ENCODE data around the gene RAD51C. TPM values are rescaled to one million over a fixed set of nuclear protein-coding genes. Genes with fewer than 3 reads are reported as not detected.
"Not testable (repeated sequence)": the region's sequence is repeated elsewhere in the genome, so short reads cannot be mapped to it uniquely, and the experiment has no call there.

Gene RAD51C
- total RNA-seq, 1 donor from 2014 or later: 9.4 TPM

- H3K27ac ChIP-seq (ENCODE audit: low read depth, low read length): no peak overlapping the region
- Mint-ChIP-seq H3K36me3 (ENCODE audit: low read depth, unreplicated experiment) (no peaks in the 10 kb centered on the region), H3K9me3 (ENCODE audit: unreplicated experiment) (no peaks in the 10 kb centered on the region), H3K4me3 (ENCODE audit: unreplicated experiment) (no peak overlapping the region), H3K27ac (ENCODE audit: unreplicated experiment) (no peak overlapping the region), H3K4me1 (ENCODE audit: low read depth, unreplicated experiment) (no peaks in the 10 kb centered on the region), H3K27me3 (ENCODE audit: low read depth, unreplicated experiment) (peaks cover 2% of the 10 kb centered on the region)
- H3K27me3 ChIP-seq (ENCODE audit: insufficient read depth, low read length): peaks cover 11% of the 10 kb centered on the region
- no peak for DNase-seq (ENCODE audit: low read depth)
- no peaks in the 10 kb centered on the region for H4K20me1 ChIP-seq (ENCODE audit: insufficient read depth, low read length)
- H2AFZ ChIP-seq (ENCODE audit: low read depth, low read length): no peak overlapping the region
- no peak overlapping the region for H3K9ac ChIP-seq (ENCODE audit: low read length)
- no peaks in the 10 kb centered on the region for H3K9me3 ChIP-seq (ENCODE audit: insufficient read depth, low read depth, low read length)
- TF ChIP-seq EZH2 (IDR thresholded peaks at IDR 0.05; ENCODE audit: insufficient read depth, low read length): no peak
- TF ChIP-seq CTCF (IDR thresholded peaks at IDR 0.05; ENCODE audit: insufficient read depth, low read depth, low read length): no peak
- no peaks in the 10 kb centered on the region for H3K79me2 ChIP-seq (ENCODE audit: insufficient read depth, low read length)
- H3K36me3 ChIP-seq (ENCODE audit: insufficient read depth, low read length): no peaks in the 10 kb centered on the region
- no peaks in the 10 kb centered on the region for H3K4me1 ChIP-seq (ENCODE audit: insufficient read depth, low read length)
- FAIRE-seq: no peak
- H3K4me2 ChIP-seq (ENCODE audit: low read length): no peak overlapping the region
- H3K4me3 ChIP-seq (ENCODE audit: insufficient read depth, low read depth, low read length): no peak overlapping the region
Measured at GRCh38 chr17:58764373-58764772, 72.0 kb downstream of the RAD51C start.

GRCh38 chr17:58778482-58778881, 86.1 kb downstream of the RAD51C start:
- H2AFZ ChIP-seq (ENCODE audit: low read depth, low read length); H4K20me1 ChIP-seq (ENCODE audit: insufficient read depth, low read length); FAIRE-seq; H3K4me3 Mint-ChIP-seq (ENCODE audit: unreplicated experiment); H3K79me2 ChIP-seq (ENCODE audit: insufficient read depth, low read length); H3K27me3 Mint-ChIP-seq (ENCODE audit: low read depth, unreplicated experiment); H3K27ac ChIP-seq (ENCODE audit: low read depth, low read length); H3K9me3 Mint-ChIP-seq (ENCODE audit: unreplicated experiment); H3K9me3 ChIP-seq (ENCODE audit: insufficient read depth, low read depth, low read length); H3K36me3 Mint-ChIP-seq (ENCODE audit: low read depth, unreplicated experiment); H3K4me2 ChIP-seq (ENCODE audit: low read length); H3K4me1 Mint-ChIP-seq (ENCODE audit: low read depth, unreplicated experiment); H3K36me3 ChIP-seq (ENCODE audit: insufficient read depth, low read length); H3K4me1 ChIP-seq (ENCODE audit: insufficient read depth, low read length); H3K4me3 ChIP-seq (ENCODE audit: insufficient read depth, low read depth, low read length); H3K27me3 ChIP-seq (ENCODE audit: insufficient read depth, low read length); H3K27ac Mint-ChIP-seq (ENCODE audit: unreplicated experiment); DNase-seq (ENCODE audit: low read depth); H3K9ac ChIP-seq (ENCODE audit: low read length): not testable (repeated sequence)

DNA sequence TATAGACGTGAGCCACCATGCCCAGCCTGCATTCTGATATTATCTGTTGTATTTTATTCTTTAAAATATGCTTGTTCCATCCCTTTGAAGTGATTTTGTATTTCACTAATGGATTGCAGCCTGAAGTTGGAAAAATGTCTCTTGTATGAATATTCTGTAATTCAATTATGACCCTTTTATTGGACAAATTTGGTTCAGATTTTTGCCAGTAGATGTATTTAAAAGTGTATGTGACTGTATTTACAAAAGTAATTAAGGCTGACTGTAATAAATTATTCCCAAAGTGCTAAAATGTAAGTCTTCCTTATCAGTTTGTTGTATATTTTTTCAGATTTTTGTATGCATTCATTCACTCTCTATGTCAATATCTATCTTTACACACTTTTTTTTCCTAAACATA, 87.0 kb downstream of the RAD51C start:
- no peaks in the 10 kb centered on the region for H3K36me3 Mint-ChIP-seq (ENCODE audit: low read depth, unreplicated experiment)
- H3K9me3 ChIP-seq (ENCODE audit: insufficient read depth, low read depth, low read length): no peaks in the 10 kb centered on the region
- no peak for DNase-seq (ENCODE audit: low read depth)
- H3K4me1 Mint-ChIP-seq (ENCODE audit: low read depth, unreplicated experiment): no peaks in the 10 kb centered on the region
- no peaks in the 10 kb centered on the region for H3K27me3 Mint-ChIP-seq (ENCODE audit: low read depth, unreplicated experiment)
- FAIRE-seq: no peak
- H2AFZ ChIP-seq (ENCODE audit: low read depth, low read length): no peak overlapping the region
- H3K27ac ChIP-seq (ENCODE audit: low read depth, low read length): no peak overlapping the region
- H3K4me3 ChIP-seq (ENCODE audit: insufficient read depth, low read depth, low read length): no peak overlapping the region
- no peak overlapping the region for H3K4me2 ChIP-seq (ENCODE audit: low read length)
- no peak for TF ChIP-seq EZH2 (IDR thresholded peaks at IDR 0.05; ENCODE audit: insufficient read depth, low read length)
- TF ChIP-seq CTCF (IDR thresholded peaks at IDR 0.05; ENCODE audit: insufficient read depth, low read depth, low read length): no peak
- H3K27ac Mint-ChIP-seq (ENCODE audit: unreplicated experiment): no peak overlapping the region
- no peaks in the 10 kb centered on the region for H4K20me1 ChIP-seq (ENCODE audit: insufficient read depth, low read length)
- no peaks in the 10 kb centered on the region for H3K27me3 ChIP-seq (ENCODE audit: insufficient read depth, low read length)
- no peaks in the 10 kb centered on the region for H3K9me3 Mint-ChIP-seq (ENCODE audit: unreplicated experiment)
- H3K36me3 ChIP-seq (ENCODE audit: insufficient read depth, low read length): no peaks in the 10 kb centered on the region
- no peaks in the 10 kb centered on the region for H3K79me2 ChIP-seq (ENCODE audit: insufficient read depth, low read length)
- H3K4me3 Mint-ChIP-seq (ENCODE audit: unreplicated experiment): no peak overlapping the region
- no peaks in the 10 kb centered on the region for H3K4me1 ChIP-seq (ENCODE audit: insufficient read depth, low read length)
- H3K9ac ChIP-seq (ENCODE audit: low read length): no peak overlapping the region
